Occipital lobe (tissue), 2 donors: ENCODE measurements around the gene CS. TPM values are rescaled to one million over a fixed set of nuclear protein-coding genes. Genes with fewer than 3 reads are reported as not detected.
A peak's percentile ranks its signal among the peaks of the same experiment; 100 is the strongest.
"Not testable (repeated sequence)": the region's sequence is repeated elsewhere in the genome, so short reads cannot be mapped to it uniquely, and the experiment has no call there.

Source experiments
- DNase-seq: peaks from one replicate; lab custom pipeline; 2025; lab: John Stamatoyannopoulos, UW
- total RNA-seq: library from RNA; depleted of rRNA; stranded (reverse); fragments of >200 nt; gene quantifications from one replicate; pipeline ENCODE4 v1.2.3, GENCODE V29; 2014

CS gene
- total RNA-seq, 1 donor from 2014 or later, result 90.9 TPM

DNA sequence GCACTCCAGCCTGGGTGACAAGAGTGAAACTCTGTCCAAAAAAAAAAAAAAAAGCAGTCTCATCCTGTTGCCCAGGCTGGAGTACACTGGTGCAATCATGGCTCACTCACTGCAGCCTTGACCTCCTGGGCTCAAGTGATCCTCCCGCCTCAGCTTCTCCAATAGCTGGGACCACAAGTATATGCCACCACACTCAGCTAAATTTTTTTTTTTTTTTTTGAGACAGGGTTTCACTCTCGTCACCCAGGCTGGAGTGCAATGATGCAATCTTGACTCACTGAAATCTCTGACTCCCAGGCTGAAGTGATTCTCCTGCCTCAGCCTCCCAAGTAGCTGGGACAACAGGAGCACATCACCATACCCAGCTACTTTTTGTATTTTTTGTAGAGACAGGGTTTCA is 20.9 kb upstream of the CS start:
- DNase-seq, result no peak

DNA sequence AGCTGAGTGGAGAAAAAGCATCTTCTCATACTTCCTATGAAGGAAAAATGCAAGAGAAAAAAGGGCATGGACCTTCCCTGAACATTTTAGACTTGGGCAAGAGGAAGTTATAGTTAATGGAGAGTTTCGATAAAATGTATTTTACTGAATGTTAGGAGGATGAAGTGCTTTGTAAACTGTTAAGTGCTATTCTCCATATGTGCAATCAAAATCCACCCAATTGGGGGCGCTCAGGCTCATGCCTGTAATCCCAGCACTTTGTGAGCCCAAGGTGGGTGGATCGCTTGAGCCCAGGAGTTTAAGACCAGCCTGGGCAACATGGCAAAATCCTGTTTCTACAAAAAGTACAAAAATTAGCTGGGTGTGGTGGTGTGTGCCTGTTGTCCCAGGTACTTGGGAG is 17.5 kb upstream of the CS start:
- no peak for DNase-seq

DNA sequence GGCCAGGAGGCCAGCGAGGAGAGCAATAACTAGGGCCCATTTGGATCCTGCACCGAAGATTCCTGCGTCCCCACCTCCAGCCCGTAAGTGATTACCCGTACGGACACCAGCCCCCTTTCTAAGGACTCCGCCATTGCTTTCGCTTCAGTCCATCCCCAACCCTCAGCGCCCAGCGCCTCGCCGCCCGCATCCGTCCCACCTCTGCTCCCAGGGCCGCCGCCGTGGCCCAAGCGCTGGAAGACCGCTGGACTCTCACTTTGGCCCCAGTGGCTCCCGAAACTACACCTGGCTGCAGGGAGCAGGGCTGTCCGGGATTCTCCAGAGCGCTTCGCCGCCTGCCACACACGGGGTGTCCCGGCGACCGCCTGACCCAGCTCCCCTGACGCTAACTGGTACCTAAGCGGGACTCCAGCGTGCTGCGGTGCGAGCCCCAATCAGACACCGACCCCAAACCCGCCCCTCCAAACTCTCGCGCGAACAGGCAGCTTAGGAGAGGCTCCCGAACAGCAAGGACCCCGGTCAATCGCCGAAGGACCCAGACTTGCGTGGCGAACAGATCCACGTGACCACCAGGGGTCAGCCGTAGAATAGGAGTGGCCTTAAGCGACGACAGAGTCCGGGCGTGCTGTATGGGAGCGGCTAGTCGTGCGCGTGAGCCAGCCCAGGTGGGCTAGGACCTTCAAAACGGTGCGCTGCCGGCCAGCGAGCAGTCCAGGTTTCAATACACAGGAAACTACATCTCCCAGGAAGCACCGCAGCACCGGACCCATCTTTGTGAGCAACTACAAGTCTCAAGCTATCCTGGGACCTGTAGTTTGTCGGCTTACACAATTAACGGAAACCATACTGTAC is 15.7 kb upstream of the CS start, which contains the start of gene CNPY2:
Gene CNPY2, minus strand, starts transcription at position 367 of the 852 bp plus-strand sequence. CDS start 771 bp downstream, outside the sequence.
- DNase-seq, result peak; percentile 95

DNA sequence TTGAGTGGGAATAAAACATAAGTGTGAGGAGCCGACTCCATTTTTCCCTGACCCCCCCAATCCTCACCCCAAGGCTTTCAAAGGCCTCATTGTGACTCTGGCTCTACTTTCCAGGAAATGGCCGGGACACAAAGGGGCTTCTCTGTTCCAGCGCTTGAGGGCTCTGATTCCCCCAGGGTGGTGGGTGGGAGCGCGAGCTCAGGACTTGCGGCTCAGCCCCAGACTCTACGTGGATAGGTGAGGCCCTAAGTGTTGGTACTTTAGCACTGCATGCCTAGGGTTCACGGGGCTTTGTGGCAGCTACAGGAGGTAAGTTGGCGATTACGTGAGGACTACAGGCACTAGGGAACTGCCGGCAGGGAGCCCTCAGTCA is 15.1 kb upstream of the CS start:
- no peak for DNase-seq

DNA sequence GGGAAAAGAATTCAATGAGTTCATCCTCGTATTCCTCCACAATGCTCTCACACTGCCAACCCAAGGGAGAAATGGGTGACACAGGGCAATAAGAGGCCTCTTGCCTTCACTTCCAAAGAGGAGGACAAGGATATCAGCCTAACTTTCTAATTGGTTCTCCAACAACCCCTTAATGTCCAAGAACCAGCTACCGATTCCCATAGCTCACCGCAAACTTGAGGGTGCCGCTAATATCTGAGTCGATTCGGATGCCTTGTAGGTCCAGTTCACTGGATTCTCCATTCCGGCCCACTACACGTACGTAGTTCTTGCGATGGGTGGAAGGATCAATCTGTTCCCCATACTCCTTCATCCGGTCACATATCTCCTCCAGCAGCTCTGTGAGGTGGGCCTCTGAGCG is 10.9 kb upstream of the CS start:
- no peak for DNase-seq

DNA sequence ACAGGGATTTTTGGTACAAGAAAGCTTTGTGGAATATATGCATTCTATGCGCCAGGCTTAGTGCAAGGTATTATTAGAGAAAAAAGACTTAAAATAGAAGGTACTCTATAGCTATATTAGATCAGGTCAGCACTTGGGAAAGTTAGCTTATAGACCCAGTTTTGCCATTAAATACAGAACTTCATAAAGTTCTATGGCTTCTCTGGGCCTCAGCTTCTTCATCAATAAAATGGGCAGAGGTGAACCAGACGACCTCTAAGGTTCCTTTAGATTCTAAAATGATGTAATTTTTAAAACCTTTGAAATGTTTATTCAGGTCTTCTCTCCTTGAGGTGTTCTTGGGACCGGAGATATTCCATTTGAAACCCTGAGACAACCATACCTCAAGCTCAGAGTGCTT is 8.6 kb upstream of the CS start:
- DNase-seq, result no peak

DNA sequence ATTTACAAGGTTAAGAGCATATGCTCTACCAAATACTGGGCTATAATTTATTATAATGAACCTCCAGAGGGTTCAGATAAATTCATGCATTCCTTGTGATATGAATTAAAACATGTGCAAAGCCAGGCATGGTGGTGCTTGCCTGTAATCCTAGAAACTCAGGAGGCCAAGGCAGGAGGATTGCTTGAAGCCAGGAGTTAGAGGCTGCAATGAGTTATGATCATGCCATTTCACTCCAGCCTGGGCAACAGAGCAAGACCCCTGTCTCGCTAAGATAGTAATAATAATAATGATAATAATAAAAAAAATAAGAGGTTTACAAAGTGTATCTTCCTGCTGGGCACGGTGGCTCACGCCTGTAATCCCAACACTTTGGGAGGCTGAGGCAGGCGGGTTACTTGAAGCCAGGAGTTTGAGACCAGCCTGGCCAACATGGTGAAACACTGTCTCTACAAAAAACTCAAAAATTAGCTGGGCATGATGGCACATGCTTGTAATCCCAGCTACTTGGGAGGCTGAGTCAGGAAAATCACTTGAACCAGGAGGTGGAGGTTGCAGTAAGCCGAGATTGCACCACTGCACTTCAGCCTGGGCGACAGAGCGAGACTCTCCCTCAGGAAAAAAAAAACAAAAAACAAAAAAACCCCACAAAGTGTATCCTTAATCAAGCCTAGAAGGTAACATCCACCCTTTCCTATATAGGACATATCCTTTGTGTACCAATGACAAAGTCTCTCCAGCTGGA is 7.3 kb upstream of the CS start:
- no peak for DNase-seq

DNA sequence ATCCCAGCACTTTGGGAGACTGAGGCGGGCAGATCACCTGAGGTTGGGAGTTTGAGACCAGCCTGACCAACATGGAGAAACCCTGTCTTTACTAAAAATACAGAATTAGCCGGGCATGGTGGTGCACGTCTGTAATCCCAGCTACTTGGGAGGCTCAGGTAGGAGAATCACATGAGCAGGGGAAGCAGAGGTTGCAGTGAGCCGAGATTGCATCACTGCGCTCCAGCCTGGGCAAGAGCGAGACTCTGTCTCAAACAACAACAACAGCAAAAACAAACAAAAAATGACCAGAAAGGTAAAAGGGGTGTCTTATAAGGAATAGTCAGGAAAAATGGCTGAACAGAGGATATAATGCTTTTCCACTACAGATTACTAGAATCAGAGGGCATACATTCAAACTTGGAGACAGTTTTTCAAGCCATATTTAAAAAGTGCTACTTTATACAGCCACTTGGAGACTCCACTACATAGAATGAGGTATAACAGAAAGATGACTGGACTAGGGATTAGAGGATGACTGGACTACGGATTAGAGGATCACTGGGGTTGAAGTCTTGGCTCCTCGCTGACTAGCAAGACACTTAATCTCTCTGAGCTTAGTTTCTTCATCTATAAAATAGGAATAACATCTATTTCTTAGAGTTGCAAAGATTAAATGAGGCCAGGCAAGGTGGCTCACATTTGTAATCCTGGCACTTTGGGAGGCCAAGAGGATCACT is 4.9 kb upstream of the CS start:
- no peak for DNase-seq

DNA sequence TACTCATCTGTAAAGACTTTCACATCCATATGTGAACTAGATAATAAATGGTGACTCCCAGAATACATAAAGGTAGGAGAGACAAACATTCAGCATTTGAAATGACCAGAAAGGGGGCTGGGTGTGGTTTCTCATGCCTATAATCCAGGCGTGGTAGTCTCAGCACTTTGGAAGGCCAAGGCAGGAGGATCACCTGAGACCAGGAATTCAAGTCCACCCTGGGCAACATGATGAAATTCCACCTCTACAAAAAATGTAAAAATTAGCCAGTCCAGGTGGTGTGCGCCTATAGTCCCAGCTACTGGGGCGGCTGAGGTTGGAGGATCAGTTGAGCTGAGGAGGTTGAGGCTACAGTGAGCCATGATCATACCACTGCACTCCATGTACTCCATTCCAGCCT is 4.1 kb upstream of the CS start:
- no peak for DNase-seq

DNA sequence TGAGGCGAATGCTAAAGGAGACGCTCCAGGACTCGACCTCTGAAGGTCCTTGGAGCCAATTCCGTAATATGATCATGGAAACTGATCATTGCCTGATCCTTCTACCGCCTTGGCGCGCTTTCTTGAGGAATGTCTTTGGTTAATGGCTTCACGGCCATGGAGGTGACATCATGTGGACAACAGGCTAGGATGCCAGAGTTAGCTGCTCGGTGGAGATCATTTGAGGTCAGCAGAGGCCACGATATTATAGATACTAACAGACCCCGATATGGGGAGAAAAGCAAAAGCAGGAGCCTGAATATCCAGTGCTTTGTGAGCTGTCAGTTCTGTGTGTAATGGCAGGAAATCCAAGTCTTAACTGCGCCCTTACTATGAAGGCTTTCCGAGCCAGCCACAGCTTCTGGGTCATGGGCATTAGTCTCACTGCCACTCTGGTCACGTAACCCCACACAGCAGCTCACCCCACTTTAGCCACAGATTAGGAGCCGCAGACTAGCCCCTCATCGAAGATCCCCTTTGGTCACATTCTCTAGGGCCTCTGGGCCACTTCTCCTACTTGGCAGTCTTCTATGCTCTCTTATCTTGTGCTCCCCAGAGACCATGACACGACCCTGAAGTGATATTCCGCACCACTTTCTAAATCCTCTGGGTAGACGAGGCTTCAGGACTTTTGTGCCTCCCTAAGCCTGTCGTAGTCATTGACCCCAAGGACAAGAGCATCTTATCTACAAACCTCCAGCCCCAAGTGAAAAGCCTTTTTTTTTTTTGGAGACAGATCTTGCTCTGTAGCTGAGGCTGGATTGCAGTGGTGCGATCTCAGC is 724 bp upstream of the CS start:
- DNase-seq, result no peak

DNA sequence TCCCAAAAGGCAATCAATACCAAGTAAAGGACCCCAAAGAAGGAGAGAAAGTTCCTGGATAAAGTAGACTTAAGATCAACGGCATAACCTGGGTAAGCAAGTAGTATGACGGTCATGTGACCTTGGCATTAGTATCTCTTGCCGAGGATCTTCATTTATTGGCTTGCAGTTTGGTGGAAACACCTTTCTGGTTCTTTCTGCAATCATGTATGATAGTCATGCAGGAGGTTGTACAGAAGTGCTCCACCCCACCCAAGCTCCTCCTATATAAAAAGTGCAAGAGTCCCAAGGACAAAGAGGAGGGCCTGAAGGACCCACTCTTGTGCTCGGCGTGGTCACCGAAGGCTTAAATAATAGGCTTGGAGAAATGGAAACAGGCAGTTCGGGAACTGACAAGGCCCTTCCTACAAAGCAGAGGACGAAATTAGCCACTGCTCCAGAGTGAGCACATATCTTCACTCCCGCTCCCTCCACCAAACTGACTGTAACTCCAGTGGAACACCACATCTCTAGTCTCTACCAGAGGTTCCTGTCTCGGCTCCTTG is 750 bp downstream of the CS start:
- peak; percentile 51 for DNase-seq

DNA sequence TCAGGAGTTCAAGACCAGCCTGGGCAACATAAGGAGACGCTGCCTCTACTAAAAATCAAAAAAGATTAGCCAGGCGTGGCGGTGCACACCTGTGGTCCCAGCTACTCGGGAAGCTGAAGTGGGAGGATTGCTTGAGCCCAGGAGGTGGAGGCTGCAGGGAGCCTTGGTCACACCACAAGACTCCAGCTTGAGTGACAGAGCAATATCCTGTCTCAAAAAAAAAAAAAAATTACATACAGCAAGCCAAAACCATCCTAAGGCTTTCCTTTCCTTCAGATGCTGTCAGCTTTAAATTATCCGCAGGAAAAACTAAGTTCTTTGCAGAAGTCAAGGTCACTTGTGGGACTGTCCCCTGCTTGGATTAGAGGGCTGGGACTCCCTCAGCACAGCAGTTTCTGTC is 1.3 kb downstream of the CS start:
- no peak for DNase-seq

DNA sequence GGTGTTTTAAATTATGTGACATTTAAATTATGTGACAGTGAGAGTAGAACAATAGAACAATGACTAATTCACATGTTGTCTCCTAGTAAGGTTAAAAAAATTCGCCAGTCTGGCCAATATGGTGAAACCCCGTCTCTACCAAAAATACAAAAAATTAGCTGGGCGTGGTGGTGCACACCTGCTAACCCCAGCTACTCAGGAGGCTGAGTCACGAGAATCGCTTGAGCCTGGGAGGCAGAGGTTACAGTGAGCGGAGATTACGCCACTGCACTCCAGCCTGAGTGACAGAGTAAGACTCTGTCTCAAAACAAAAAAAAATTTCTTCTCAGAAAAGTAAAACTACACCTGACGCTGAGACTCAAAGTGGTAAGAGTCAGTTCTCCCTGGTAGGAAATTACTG is 2.7 kb downstream of the CS start:
- no peak for DNase-seq

DNA sequence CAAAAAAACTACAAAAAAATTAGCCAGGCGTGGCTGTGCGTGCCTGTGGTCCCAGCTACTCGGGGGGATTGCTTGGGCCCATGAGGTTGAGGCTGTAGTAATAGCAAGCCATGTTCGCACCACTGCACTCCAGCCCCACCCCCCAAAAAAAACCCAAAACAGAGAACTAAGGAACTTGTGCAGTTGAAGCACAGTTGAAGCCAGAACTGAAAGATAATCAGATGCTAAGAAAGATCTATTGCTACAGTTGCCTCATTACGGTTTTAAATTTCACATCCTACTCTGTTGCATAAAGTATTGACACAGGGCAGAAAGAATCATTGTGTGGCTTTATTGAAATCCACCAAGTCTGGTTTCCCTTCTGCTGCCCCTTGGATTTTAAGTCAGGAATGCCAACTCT is 3.8 kb downstream of the CS start:
- no peak for DNase-seq

DNA sequence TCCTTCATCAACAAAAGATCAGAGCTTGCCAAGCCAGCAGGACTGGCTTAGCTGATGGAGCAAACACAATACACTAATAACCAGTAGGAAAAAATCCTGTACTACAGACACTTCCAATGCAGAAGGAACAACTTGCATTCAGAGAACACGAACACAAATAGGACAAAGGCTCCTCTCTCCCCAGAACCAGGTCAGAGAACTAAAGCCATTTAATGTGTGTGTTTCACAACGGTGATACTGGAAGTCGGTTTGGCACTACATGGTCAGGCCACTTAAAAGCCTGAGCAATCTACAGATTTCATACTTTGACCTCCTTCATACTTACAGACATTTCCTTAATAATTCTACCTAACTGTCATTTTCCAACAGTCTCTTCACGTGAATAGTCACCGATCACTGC is 6.3 kb downstream of the CS start:
- no peak for DNase-seq

DNA sequence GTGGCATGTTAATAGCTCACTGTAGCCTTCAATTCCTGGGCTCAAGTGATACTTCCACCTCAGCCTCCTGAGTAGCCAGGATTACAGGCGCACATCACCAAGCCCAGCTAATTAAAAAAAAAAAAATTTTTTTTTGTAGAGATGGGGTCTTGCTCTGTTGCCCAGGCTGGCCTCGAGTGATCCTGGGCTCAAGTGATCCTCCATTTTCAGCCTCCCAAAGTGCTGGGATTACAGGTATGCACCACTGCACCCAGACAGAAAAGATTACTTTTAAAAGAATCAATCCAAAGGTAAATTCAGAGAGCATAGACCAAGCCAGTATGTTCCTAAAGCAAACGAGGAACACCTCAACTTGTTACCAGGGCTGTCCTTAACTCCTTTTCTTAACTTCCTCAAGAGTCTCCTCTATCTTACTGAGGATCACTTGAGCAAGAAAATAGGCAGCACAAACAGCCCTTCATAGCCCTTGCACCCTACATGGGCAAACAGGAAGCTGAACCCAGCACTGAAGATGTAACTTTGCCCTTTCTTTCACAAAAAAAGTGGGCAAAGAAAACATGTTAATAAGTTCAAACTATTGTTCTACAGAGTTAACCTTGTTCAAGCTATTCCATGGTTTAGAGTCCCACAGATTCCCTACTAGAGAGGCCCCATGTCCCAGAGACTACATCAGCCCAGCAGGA is 11.3 kb downstream of the CS start:
- DNase-seq, result no peak

DNA sequence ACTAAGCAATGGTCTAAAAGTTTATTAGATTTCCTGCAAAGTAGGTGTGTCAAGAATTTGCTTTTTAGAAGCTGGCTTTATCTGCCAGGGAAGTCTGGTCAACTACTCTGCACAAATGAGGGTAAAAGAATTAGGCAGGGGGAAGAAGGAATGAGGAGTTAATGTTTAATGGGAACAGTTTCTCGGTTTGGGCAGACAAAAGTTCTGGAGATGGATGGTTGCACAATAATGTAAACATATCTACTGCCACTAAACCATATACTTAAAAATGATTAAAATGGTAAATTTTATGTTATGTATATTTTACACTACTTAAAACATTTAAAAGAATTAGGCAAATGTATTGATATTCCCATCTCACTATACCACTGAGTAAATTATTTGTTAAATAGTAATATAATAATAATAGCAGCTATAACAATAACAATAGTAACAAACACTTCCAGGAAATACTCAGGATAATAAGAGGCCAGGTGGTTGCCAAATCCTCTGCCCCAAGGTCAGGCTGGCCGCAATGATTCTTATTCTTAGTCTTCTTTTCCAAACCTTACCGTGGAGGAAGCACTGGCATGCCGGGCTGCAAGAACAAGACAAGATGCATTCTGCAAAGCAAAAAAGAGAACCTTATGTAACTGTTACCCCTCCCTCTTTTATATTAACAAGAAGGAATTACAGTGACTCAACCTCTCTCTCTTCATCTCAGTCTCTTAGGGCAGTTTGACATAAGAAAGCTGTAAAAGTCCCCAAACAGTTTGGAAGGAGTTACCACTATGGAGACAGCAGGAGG is 13.9 kb downstream of the CS start:
- no peak for DNase-seq

DNA sequence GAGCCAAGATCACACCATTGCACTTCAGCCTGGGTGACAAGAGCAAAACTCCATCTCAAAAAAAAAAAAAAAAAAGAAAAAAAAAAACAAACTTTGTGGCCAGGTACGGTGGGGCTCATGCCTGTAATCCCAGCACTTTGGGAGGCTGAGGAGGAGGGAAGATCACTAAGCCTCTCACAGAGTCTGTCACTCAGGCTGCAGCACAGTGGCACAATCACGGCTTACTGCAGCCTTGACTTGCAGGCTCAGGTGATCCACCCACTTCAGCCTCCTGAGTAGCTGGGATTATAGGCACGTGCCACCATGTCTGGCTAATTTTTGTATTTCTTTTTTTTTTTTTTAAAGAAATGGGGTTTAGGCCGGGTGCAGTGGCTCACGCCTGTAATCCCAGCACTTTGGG is 15.9 kb downstream of the CS start:
- DNase-seq, result not testable (repeated sequence)

DNA sequence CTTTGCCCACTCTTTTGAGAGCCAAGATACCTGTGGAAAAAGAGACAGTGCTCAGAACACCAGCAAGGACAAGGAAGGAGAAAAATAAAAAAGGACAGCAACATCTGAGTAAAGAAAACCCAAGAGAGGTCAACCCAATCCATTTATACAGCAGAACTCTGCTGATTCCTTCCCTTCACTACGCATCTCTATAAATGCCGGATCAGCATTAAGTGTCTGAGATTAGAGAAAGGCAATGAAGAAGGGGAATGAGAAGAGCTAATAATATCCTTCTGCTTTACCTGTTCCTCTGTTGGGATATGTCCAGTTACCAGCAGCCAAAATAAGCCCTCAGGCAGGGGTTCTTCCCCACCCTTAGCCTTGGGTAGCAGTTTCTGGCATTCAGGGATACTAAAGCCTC is 17.6 kb downstream of the CS start:
- DNase-seq, result no peak

DNA sequence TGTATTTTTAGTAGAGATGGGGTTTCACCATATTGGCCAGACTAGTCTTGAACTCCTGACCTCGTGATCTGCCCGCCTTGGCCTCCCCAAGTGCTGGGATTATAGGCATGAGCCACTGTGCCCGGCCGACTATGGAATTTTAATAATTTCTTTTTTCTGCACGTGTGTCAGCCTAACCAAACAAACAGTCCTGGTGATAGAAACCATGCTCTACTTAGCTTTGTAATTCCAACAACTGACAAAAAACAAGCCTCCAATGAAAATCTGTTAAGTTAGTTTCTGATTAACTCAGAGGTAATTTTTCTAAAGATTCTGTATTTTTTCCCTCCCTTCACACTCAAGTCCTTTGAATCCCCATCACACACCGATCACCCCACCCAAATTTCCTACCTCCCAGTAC is 18.1 kb downstream of the CS start:
- DNase-seq, result no peak
